ENCODE results near the gene TNRC18. TPM values are rescaled to one million over a fixed set of nuclear protein-coding genes. Genes with fewer than 3 reads are reported as not detected.
"Not testable (repeated sequence)": the region's sequence is repeated elsewhere in the genome, so short reads cannot be mapped to it uniquely, and the experiment has no call there.

The TNRC18 gene
- total and polyA plus RNA-seq, 2 donors (not counting 1 experiment from before 2014, with no cell fraction given), result 17.8 to 75.0 TPM

- no peaks in the 10 kb centered on the region for H3K4me1 ChIP-seq (ENCODE audit: control insufficient read depth in 2 of 2, insufficient read depth in 2 of 2, low read length in 2 of 2)
- TF ChIP-seq CTCF (IDR thresholded peaks at IDR 0.05) (no peak), EZH2 (IDR thresholded peaks at IDR 0.05; ENCODE audit: borderline replicate concordance, insufficient read depth, low read depth, low read length, poor library complexity, severe bottlenecking) (no peak)
- no peak overlapping the region for H3K4me2 ChIP-seq (replicated peaks; ENCODE audit: low read depth, low read length, poor library complexity, severe bottlenecking)
- no peaks in the 10 kb centered on the region for H3K36me3 ChIP-seq (replicated peaks in 1 of 2; ENCODE audit: control extremely low read depth in 1 of 2, control insufficient read depth in 1 of 2, extremely low read depth in 1 of 2, insufficient read depth in 2 of 2, low read length in 1 of 2)
- H3K9ac ChIP-seq (ENCODE audit: low read length), result no peak overlapping the region
- ATAC-seq (ENCODE audit: low read depth), result no peak
- WGBS (ENCODE audit: insufficient coverage), result 72% methylated on average over 3 of the region's 6 CpGs
- no peaks in the 10 kb centered on the region for H3K9me3 Mint-ChIP-seq (ENCODE audit: insufficient read depth)
- H3K4me1 Mint-ChIP-seq, result no peaks in the 10 kb centered on the region
- ChIA-PET CTCF (no interaction called here), POLR2A (no interaction called here)
- H3K27ac ChIP-seq (ENCODE audit: low read length in 2 of 2), result no peak overlapping the region
- intact Hi-C loops (cut with micrococcal nuclease), result no loop called here
- no peaks in the 10 kb centered on the region for H3K27me3 ChIP-seq (replicated peaks in 1 of 4; ENCODE audit: control extremely low read depth in 1 of 4, control insufficient read depth in 3 of 4, insufficient read depth in 4 of 4, low read length in 3 of 4)
- no peak for DNase-seq
- H3K27me3 Mint-ChIP-seq, result peaks cover 17% of the 10 kb centered on the region
- no peak overlapping the region for H3K4me3 Mint-ChIP-seq
- H2AFZ ChIP-seq (ENCODE audit: insufficient read depth, low read depth, low read length, poor library complexity, severe bottlenecking), result no peak overlapping the region
- peaks cover 0 to 6% (median 0%) of the 10 kb centered on the region in 3 donors for H3K9me3 ChIP-seq (ENCODE audit: control extremely low read depth in 1 of 3, control insufficient read depth in 2 of 3, insufficient read depth in 1 of 3, low read length in 2 of 3)
- no peaks in the 10 kb centered on the region for H3K79me2 ChIP-seq (ENCODE audit: control insufficient read depth, insufficient read depth, low read length)
- no peaks in the 10 kb centered on the region for H4K20me1 ChIP-seq (ENCODE audit: control insufficient read depth, insufficient read depth, low read length, poor library complexity, severe bottlenecking)
- H3K4me3 ChIP-seq (ENCODE audit: control extremely low read depth in 1 of 5, extremely low read depth in 1 of 5, insufficient read depth in 1 of 5, low read depth in 2 of 5, low read length in 4 of 5), result no peak overlapping the region
- H3K27ac Mint-ChIP-seq, result no peak overlapping the region
Observed at GRCh38 chr7:5270788-5271187, 152.8 kb downstream of the TNRC18 start.

GRCh38 chr7:5269992-5270657, 153.5 kb downstream of the TNRC18 start:
- H3K4me3 Mint-ChIP-seq; H3K4me2 ChIP-seq (replicated peaks; ENCODE audit: low read depth, low read length, poor library complexity, severe bottlenecking); H3K9ac ChIP-seq (ENCODE audit: low read length); POLR2A ChIA-PET; H3K9me3 ChIP-seq (ENCODE audit: control extremely low read depth in 1 of 3, control insufficient read depth in 2 of 3, insufficient read depth in 1 of 3, low read length in 2 of 3); H3K27me3 ChIP-seq (replicated peaks in 1 of 4; ENCODE audit: control extremely low read depth in 1 of 4, control insufficient read depth in 3 of 4, insufficient read depth in 4 of 4, low read length in 3 of 4); H4K20me1 ChIP-seq (ENCODE audit: control insufficient read depth, insufficient read depth, low read length, poor library complexity, severe bottlenecking); ATAC-seq (ENCODE audit: low read depth); H3K27ac Mint-ChIP-seq; H3K4me1 Mint-ChIP-seq; intact Hi-C loops (cut with micrococcal nuclease); H3K36me3 ChIP-seq (replicated peaks in 1 of 2; ENCODE audit: control extremely low read depth in 1 of 2, control insufficient read depth in 1 of 2, extremely low read depth in 1 of 2, insufficient read depth in 2 of 2, low read length in 1 of 2); CTCF ChIA-PET; H3K4me3 ChIP-seq (ENCODE audit: control extremely low read depth in 1 of 5, extremely low read depth in 1 of 5, insufficient read depth in 1 of 5, low read depth in 2 of 5, low read length in 4 of 5); H3K4me1 ChIP-seq (ENCODE audit: control insufficient read depth in 2 of 2, insufficient read depth in 2 of 2, low read length in 2 of 2); H2AFZ ChIP-seq (ENCODE audit: insufficient read depth, low read depth, low read length, poor library complexity, severe bottlenecking); H3K79me2 ChIP-seq (ENCODE audit: control insufficient read depth, insufficient read depth, low read length); DNase-seq; H3K9me3 Mint-ChIP-seq (ENCODE audit: insufficient read depth); H3K27ac ChIP-seq (ENCODE audit: low read length in 2 of 2): not testable (repeated sequence)
- peaks cover 20% of the 10 kb centered on the region for H3K27me3 Mint-ChIP-seq
- 90% methylated on average over 10 of the region's 12 CpGs for WGBS (ENCODE audit: insufficient coverage)

GRCh38 chr7:5267829-5268228, 155.8 kb downstream of the TNRC18 start:
- H3K4me3 ChIP-seq (ENCODE audit: control extremely low read depth in 1 of 5, extremely low read depth in 1 of 5, insufficient read depth in 1 of 5, low read depth in 2 of 5, low read length in 4 of 5); H3K9me3 ChIP-seq (ENCODE audit: control extremely low read depth in 1 of 3, control insufficient read depth in 2 of 3, insufficient read depth in 1 of 3, low read length in 2 of 3); ATAC-seq (ENCODE audit: low read depth); CTCF ChIA-PET; H3K4me3 Mint-ChIP-seq; POLR2A ChIA-PET; H3K36me3 ChIP-seq (replicated peaks in 1 of 2; ENCODE audit: control extremely low read depth in 1 of 2, control insufficient read depth in 1 of 2, extremely low read depth in 1 of 2, insufficient read depth in 2 of 2, low read length in 1 of 2); H2AFZ ChIP-seq (ENCODE audit: insufficient read depth, low read depth, low read length, poor library complexity, severe bottlenecking); H3K4me1 Mint-ChIP-seq; H3K79me2 ChIP-seq (ENCODE audit: control insufficient read depth, insufficient read depth, low read length); intact Hi-C loops (cut with micrococcal nuclease); H3K27me3 ChIP-seq (replicated peaks in 1 of 4; ENCODE audit: control extremely low read depth in 1 of 4, control insufficient read depth in 3 of 4, insufficient read depth in 4 of 4, low read length in 3 of 4); H3K4me1 ChIP-seq (ENCODE audit: control insufficient read depth in 2 of 2, insufficient read depth in 2 of 2, low read length in 2 of 2); H3K9ac ChIP-seq (ENCODE audit: low read length); H4K20me1 ChIP-seq (ENCODE audit: control insufficient read depth, insufficient read depth, low read length, poor library complexity, severe bottlenecking); H3K27ac Mint-ChIP-seq; H3K9me3 Mint-ChIP-seq (ENCODE audit: insufficient read depth); H3K27ac ChIP-seq (ENCODE audit: low read length in 2 of 2); H3K4me2 ChIP-seq (replicated peaks; ENCODE audit: low read depth, low read length, poor library complexity, severe bottlenecking); DNase-seq: not testable (repeated sequence)
- WGBS (ENCODE audit: insufficient coverage), result 89% methylated on average over 7 of the region's 8 CpGs
- H3K27me3 Mint-ChIP-seq, result peaks cover 15% of the 10 kb centered on the region

Data from B cell (primary cell).